Hepatocyte (in vitro differentiated cells): Measurements from ENCODE around the gene RNF130. TPM values are rescaled to one million over a fixed set of nuclear protein-coding genes. Genes with fewer than 3 reads are reported as not detected.

Source experiments
- DNase-seq: peaks from one replicate; pipeline ENCODE4 v3.0.0-alpha.2; 2016; ENCODE audit warnings: low spot score
- H2AFZ ChIP-seq: fragments of 200-600 bp; sonication (generic); 2 replicates; pipeline ENCODE4 v1.6.0; 2016; ENCODE audit warnings: antibody characterized with exemption, mild to moderate bottlenecking
- H3K27ac ChIP-seq: fragments of 200-600 bp; sonication (generic); 2 replicates; pipeline ENCODE4 v1.5.1; 2016; ENCODE audit warnings: mild to moderate bottlenecking
- H3K27me3 ChIP-seq: fragments of 200-600 bp; sonication (generic); 2 replicates; pipeline ENCODE4 v1.6.1; 2016
- H3K36me3 ChIP-seq: fragments of 200-600 bp; sonication (generic); replicated peaks from 2 replicates; pipeline ENCODE4 v1.5.1; 2016; ENCODE audit warnings: low read depth; ENCODE audit not compliant: insufficient read depth
- H3K4me1 ChIP-seq: fragments of 200-600 bp; sonication (generic); 2 replicates; pipeline ENCODE4 v1.5.1; 2016; ENCODE audit warnings: mild to moderate bottlenecking, moderate library complexity; ENCODE audit not compliant: insufficient read depth
- H3K4me2 ChIP-seq: fragments of 200-600 bp; sonication (generic); 2 replicates; pipeline ENCODE4 v1.6.0; 2016
- H3K4me3 ChIP-seq: fragments of 200-600 bp; sonication (generic); 2 replicates; pipeline ENCODE4 v1.5.1; 2016; ENCODE audit warnings: mild to moderate bottlenecking
- H3K79me2 ChIP-seq: fragments of 200-600 bp; sonication (generic); 2 replicates; pipeline ENCODE4 v1.6.0; 2017; ENCODE audit warnings: mild to moderate bottlenecking
- H3K9me2 ChIP-seq: fragments of 200-600 bp; sonication (generic); replicated peaks from 2 replicates; pipeline ENCODE4 v1.6.0; 2017; ENCODE audit warnings: mild to moderate bottlenecking; ENCODE audit not compliant: insufficient read depth
- H3K9me3 ChIP-seq: fragments of 200-600 bp; sonication (generic); 2 replicates; pipeline ENCODE4 v1.5.1; 2016; ENCODE audit warnings: low read depth, mild to moderate bottlenecking
- H4K20me1 ChIP-seq: fragments of 200-600 bp; sonication (generic); 2 replicates; pipeline ENCODE4 v1.6.0; 2016; ENCODE audit warnings: mild to moderate bottlenecking; ENCODE audit not compliant: insufficient read depth, poor library complexity, severe bottlenecking
- CTCF ChIP-seq: fragments of 200-600 bp; sonication (generic); IDR thresholded peaks from 2 replicates; pipeline ENCODE4 v1.5.1; 2016; ENCODE audit warnings: antibody characterized with exemption, mild to moderate bottlenecking; ENCODE audit not compliant: poor library complexity
- EZH2 ChIP-seq: fragments of 200-600 bp; sonication (generic); IDR thresholded peaks from 2 replicates; pipeline ENCODE4 v1.6.1; 2016; ENCODE audit warnings: antibody characterized with exemption, mild to moderate bottlenecking, borderline replicate concordance
- EZH2phosphoT487 ChIP-seq: fragments of 200-600 bp; sonication (generic); IDR thresholded peaks from one replicate; pipeline ENCODE4 v1.6.1; 2018; ENCODE audit warnings: antibody characterized with exemption, mild to moderate bottlenecking, low read depth, moderate library complexity; ENCODE audit not compliant: unreplicated experiment, severe bottlenecking
- WGBS: methylation state at CpG from one replicate; pipeline ENCODE4 v1.1.6; 2016; ENCODE audit warnings: low lambda C conversion rate; ENCODE audit errors: missing lambda C conversion rate; 5-methylcytosine and 5-hydroxymethylcytosine counted together
- polyA plus RNA-seq: library from polyadenylated mRNA; unstranded; fragments of >200 nt; fragmentation: Nextera tagmentation; extraction: Ambion mirVana; gene quantifications from 2 replicates; pipeline ENCODE4 v1.2.1, GENCODE V29; 2016
- total RNA-seq: library from RNA; depleted of rRNA; stranded (reverse); fragments of >200 nt; gene quantifications from 2 replicates; pipeline ENCODE4 v1.2.3, GENCODE V29; 2014

The RNF130 gene, protein sequence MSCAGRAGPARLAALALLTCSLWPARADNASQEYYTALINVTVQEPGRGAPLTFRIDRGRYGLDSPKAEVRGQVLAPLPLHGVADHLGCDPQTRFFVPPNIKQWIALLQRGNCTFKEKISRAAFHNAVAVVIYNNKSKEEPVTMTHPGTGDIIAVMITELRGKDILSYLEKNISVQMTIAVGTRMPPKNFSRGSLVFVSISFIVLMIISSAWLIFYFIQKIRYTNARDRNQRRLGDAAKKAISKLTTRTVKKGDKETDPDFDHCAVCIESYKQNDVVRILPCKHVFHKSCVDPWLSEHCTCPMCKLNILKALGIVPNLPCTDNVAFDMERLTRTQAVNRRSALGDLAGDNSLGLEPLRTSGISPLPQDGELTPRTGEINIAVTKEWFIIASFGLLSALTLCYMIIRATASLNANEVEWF
- total RNA-seq = 39.6 and 42.4 TPM in 2 replicates
- polyA plus RNA-seq = 62.4 and 64.9 TPM in 2 replicates

GRCh38 chr5:180071531-180072255 is at the start of gene RNF130:
RNF130 (minus strand) TSS chr5:180071759; CDS start chr5:180071702, 57 bp downstream.
- Histone ChIP-seq H4K20me1 (peaks cover 29% of the 10 kb centered on the region), H3K9me3 (no peaks in the 10 kb centered on the region), H3K9me2 (no peaks in the 10 kb centered on the region), H3K4me2 (peak within 1 kb of the TSS; percentile 73), H3K36me3 (no peaks in the 10 kb centered on the region), H3K4me3 (peak within 1 kb of the TSS; percentile 90), H3K4me1 (peaks cover 11% of the 10 kb centered on the region), H3K27me3 (no peaks in the 10 kb centered on the region), H3K27ac (peak within 1 kb of the TSS; percentile 100), H3K79me2 (peaks cover 41% of the 10 kb centered on the region), H2AFZ (peak within 1 kb of the TSS; percentile 75)
- WGBS = 2% methylated on average over 26 of the region's 113 CpGs
- no peak for TF ChIP-seq EZH2
- no peak for TF ChIP-seq EZH2phosphoT487
- TF ChIP-seq CTCF = no peak
- peak; percentile 98 for DNase-seq

DNA sequence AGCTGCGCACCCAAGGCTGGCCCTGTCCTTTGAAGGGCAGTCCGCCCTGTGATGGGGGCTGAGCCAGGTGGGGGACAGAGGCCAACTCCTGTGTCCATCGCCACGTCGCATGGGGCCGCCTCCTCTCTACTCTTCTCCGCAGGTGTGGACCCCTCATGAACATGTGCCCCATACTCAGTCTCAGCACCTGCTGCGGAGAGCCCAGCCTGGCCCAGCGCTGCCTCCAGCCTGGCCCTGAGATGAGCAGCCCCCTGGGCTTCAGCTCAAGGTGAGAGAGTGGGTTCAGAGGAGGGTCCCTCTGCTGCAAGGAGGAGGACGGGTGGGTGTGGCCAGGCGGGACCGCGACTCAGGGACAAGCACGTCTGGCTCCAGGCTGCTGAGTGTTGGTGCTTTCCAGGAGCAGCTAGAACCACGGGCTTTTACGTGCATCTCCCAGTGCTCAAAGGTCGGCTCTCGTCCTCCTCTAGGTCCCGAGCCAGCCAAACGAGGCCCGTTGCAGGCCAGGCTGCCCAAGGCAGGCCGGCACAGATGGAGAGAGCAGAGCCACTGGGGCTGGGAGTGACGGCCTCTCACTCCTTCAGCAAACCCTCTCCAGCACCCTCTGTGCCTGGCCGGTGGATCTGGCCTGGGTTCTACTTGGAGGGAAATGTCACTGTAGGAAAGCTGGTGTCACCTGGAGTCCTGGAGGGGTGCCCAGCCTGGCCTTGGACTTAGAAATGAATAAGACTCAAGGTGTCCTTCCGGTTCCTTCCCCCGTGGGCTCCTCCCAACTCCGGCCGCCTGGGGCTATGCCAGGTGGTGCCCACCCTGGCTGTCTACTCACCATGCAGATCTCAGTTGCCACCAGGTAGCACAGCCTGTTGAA is 48.9 kb upstream of the RNF130 start:
- Histone ChIP-seq H3K4me2 (no peak overlapping the region), H3K4me1 (no peaks in the 10 kb centered on the region), H3K27ac (no peak overlapping the region), H3K79me2 (no peaks in the 10 kb centered on the region), H3K9me3 (no peaks in the 10 kb centered on the region), H3K4me3 (no peak overlapping the region), H2AFZ (no peak overlapping the region), H3K36me3 (no peaks in the 10 kb centered on the region), H4K20me1 (no peaks in the 10 kb centered on the region), H3K9me2 (no peaks in the 10 kb centered on the region), H3K27me3 (no peaks in the 10 kb centered on the region)
- WGBS = 79% methylated on average over 28 of the region's 28 CpGs
- DNase-seq = no peak
- TF ChIP-seq CTCF = no peak
- TF ChIP-seq EZH2phosphoT487 = no peak
- no peak for TF ChIP-seq EZH2

- WGBS = 94% methylated on average over 12 of the region's 12 CpGs
- H4K20me1 ChIP-seq = no peaks in the 10 kb centered on the region
- H3K9me3 ChIP-seq = no peaks in the 10 kb centered on the region
- no peak overlapping the region for H3K4me2 ChIP-seq
- TF ChIP-seq EZH2phosphoT487 = no peak
- TF ChIP-seq EZH2 = no peak
- no peak for TF ChIP-seq CTCF
- no peaks in the 10 kb centered on the region for H3K9me2 ChIP-seq
- H3K4me1 ChIP-seq = no peaks in the 10 kb centered on the region
- H3K27ac ChIP-seq = no peak overlapping the region
- H2AFZ ChIP-seq = no peak overlapping the region
- no peak for DNase-seq
- no peaks in the 10 kb centered on the region for H3K27me3 ChIP-seq
- no peaks in the 10 kb centered on the region for H3K36me3 ChIP-seq
- no peak overlapping the region for H3K4me3 ChIP-seq
- H3K79me2 ChIP-seq = no peaks in the 10 kb centered on the region
These were observed 48.3 kb upstream of the RNF130 start for GRCh38 chr5:180119903-180120236.
